Stimulated activated CD8-positive, alpha-beta memory T cell treated with anti-CD3 and anti-CD28 coated beads, Interleukin-7, amount 100 ng/mL, for 4 hours (primary cell): ENCODE data around the gene MRO.
"Not testable (repeated sequence)": the region's sequence is repeated elsewhere in the genome, so short reads cannot be mapped to it uniquely, and the experiment has no call there.

Experiments
- DNase-seq, 2 donors: peaks; one replicate each; pipeline ENCODE4 v3.0.0-alpha.2; 2020; ENCODE audit warnings: low read depth in 2 of 2

MRO gene

GRCh38 chr18:50836521-50836957 lies 16.7 kb upstream of the MRO start:
- no peak for DNase-seq

GRCh38 chr18:50833496-50833895 lies 13.7 kb upstream of the MRO start:
- DNase-seq = not testable (repeated sequence)

- no peak for DNase-seq
Observed at GRCh38 chr18:50832754-50833153, 12.9 kb upstream of the MRO start.

- no peak for DNase-seq
Observed at GRCh38 chr18:50830544-50830943, 10.7 kb upstream of the MRO start.

GRCh38 chr18:50829644-50830043 lies 9.8 kb upstream of the MRO start:
- no peak for DNase-seq

- no peak for DNase-seq
Observed at GRCh38 chr18:50826027-50826426, 6.2 kb upstream of the MRO start.

- DNase-seq = no peak
Observed at GRCh38 chr18:50825621-50826020, 5.8 kb upstream of the MRO start.

GRCh38 chr18:50822756-50823155 lies 2.9 kb upstream of the MRO start:
- DNase-seq = no peak

- DNase-seq = no peak
Observed at GRCh38 chr18:50820901-50821520, 1.2 kb upstream of the MRO start.

- DNase-seq = no peak
Observed at GRCh38 chr18:50819027-50819727, 639 bp downstream of the MRO start.

- no peak for DNase-seq
Observed at GRCh38 chr18:50816419-50817166, 3.2 kb downstream of the MRO start.

- DNase-seq = no peak
Observed at GRCh38 chr18:50814395-50814794, 5.4 kb downstream of the MRO start.

GRCh38 chr18:50813353-50813752 lies 6.5 kb downstream of the MRO start:
- no peak for DNase-seq

GRCh38 chr18:50812834-50813233 lies 7.0 kb downstream of the MRO start:
- no peak for DNase-seq

GRCh38 chr18:50807176-50807575 lies 12.6 kb downstream of the MRO start:
- DNase-seq = no peak

GRCh38 chr18:50806208-50806616 lies 13.6 kb downstream of the MRO start:
- no peak for DNase-seq

GRCh38 chr18:50805732-50806131 lies 14.1 kb downstream of the MRO start:
- DNase-seq = no peak

GRCh38 chr18:50803592-50803991 lies 16.2 kb downstream of the MRO start:
- DNase-seq = no peak

GRCh38 chr18:50802141-50802540 lies 17.7 kb downstream of the MRO start:
- DNase-seq = no peak

- no peak for DNase-seq
Observed at GRCh38 chr18:50797142-50797541, 22.7 kb downstream of the MRO start.

- DNase-seq = no peak
Observed at GRCh38 chr18:50796495-50796894, 23.3 kb downstream of the MRO start.

- DNase-seq = no peak
Observed at GRCh38 chr18:50793641-50794565, 25.9 kb downstream of the MRO start.
